GM10266 (cell line): ENCODE measurements around the gene AKAP17A.

Experiments
- DNase-seq: peaks from one replicate; pipeline ENCODE4 v3.0.0; 2012; ENCODE audit errors: extremely low spot score
- CTCF ChIP-seq: IDR thresholded peaks from 2 replicates; pipeline ENCODE4 v1.5.1; 2012; ENCODE audit warnings: mild to moderate bottlenecking, low read depth; ENCODE audit not compliant: control insufficient read depth, insufficient read depth; ENCODE audit errors: missing control alignments

AKAP17A gene

GRCh38 chrX:1591102-1591862 lies at the start of gene AKAP17A:
Gene AKAP17A, plus strand, starts transcription at chrX:1591604. Its CDS starts 1,859 bp downstream, at chrX:1593463.
- peak; percentile 19 for TF ChIP-seq CTCF
- peak; percentile 99 for DNase-seq

- no peak for TF ChIP-seq CTCF
- DNase-seq, result no peak
Measured at GRCh38 chrX:1542994-1543725, 48.2 kb upstream of the AKAP17A start.

- DNase-seq, result no peak
- TF ChIP-seq CTCF, result no peak
Measured at GRCh38 chrX:1545776-1546408, 45.5 kb upstream of the AKAP17A start.

- DNase-seq, result no peak
- no peak for TF ChIP-seq CTCF
Measured at GRCh38 chrX:1546691-1547251, 44.6 kb upstream of the AKAP17A start.

- no peak for DNase-seq
- TF ChIP-seq CTCF, result no peak
Measured at GRCh38 chrX:1551959-1552546, 39.4 kb upstream of the AKAP17A start.

GRCh38 chrX:1554469-1555210 lies 36.8 kb upstream of the AKAP17A start:
- no peak for TF ChIP-seq CTCF
- no peak for DNase-seq
